Activated naive CD8-positive, alpha-beta T cell treated with anti-CD3 and anti-CD28 coated beads, Interleukin-2, amount 50 U/mL, for 24 hours (primary cell): ENCODE measurements around the gene SLC19A3.
"Not testable (repeated sequence)": the region's sequence is repeated elsewhere in the genome, so short reads cannot be mapped to it uniquely, and the experiment has no call there.

Source experiments
- ATAC-seq: fragments of 150-1000 bp; cut with Tn5 transposase; one replicate; pipeline ENCODE4 v1.10.0; 2021
- DNase-seq: peaks from one replicate; pipeline ENCODE4 v3.0.0; 2021
- H3K27ac Mint-ChIP-seq: one replicate; pipeline ENCODE4 v1.8.0; 2021; ENCODE audit warnings: mild to moderate bottlenecking, mixed read lengths
- H3K27me3 Mint-ChIP-seq: one replicate; pipeline ENCODE4 v1.8.0; 2021; ENCODE audit warnings: mixed read lengths
- H3K36me3 Mint-ChIP-seq: one replicate; pipeline ENCODE4 v1.8.0; 2021; ENCODE audit warnings: low read depth, mixed read lengths
- H3K4me1 Mint-ChIP-seq: one replicate; pipeline ENCODE4 v1.8.0; 2021; ENCODE audit warnings: mixed read lengths
- H3K4me3 Mint-ChIP-seq: one replicate; pipeline ENCODE4 v1.8.0; 2021; ENCODE audit warnings: mild to moderate bottlenecking, moderate library complexity, mixed read lengths
- H3K9me3 Mint-ChIP-seq: one replicate; pipeline ENCODE4 v1.8.0; 2021; ENCODE audit warnings: mixed read lengths

SLC19A3 gene

GRCh38 chr2:227671170-227671905 lies 46.5 kb downstream of the SLC19A3 start:
- no peak for DNase-seq
- H3K27ac Mint-ChIP-seq, result no peak overlapping the region
- no peak for ATAC-seq
- no peak overlapping the region for H3K4me3 Mint-ChIP-seq
- peaks cover 7% of the 10 kb centered on the region for H3K27me3 Mint-ChIP-seq
- H3K36me3 Mint-ChIP-seq, result no peaks in the 10 kb centered on the region
- no peaks in the 10 kb centered on the region for H3K9me3 Mint-ChIP-seq
- no peaks in the 10 kb centered on the region for H3K4me1 Mint-ChIP-seq

DNA sequence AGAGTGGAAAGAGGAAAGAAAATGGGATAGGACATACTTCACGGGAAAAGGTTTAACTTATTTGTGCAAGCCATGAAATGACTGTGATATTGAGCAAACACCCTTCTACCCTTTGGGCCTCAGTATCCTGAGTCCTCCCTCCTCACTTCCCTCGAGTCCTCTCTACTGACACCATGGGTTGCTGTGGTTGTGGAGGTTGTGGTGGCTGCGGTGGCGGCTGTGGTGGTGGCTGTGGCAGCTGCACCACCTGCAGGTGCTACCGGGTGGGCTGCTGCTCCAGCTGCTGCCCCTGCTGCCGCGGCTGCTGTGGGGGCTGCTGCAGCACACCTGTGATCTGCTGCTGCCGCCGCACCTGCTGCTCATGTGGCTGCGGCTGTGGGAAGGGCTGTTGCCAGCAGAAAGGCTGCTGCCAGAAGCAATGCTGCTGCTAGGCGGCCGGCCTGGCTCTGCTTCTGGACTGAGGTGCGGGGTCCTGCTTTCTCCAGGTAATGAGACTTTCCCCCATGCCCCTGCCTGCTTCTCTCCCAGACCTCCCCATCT lies 51.1 kb downstream of the SLC19A3 start, which contains the start of gene SCYGR5:
TSS of gene SCYGR5 (plus strand) at position 174 of the 540 bp plus-strand sequence. CDS start at position 174, 0 bp downstream.
- not testable (repeated sequence) for DNase-seq

DNA sequence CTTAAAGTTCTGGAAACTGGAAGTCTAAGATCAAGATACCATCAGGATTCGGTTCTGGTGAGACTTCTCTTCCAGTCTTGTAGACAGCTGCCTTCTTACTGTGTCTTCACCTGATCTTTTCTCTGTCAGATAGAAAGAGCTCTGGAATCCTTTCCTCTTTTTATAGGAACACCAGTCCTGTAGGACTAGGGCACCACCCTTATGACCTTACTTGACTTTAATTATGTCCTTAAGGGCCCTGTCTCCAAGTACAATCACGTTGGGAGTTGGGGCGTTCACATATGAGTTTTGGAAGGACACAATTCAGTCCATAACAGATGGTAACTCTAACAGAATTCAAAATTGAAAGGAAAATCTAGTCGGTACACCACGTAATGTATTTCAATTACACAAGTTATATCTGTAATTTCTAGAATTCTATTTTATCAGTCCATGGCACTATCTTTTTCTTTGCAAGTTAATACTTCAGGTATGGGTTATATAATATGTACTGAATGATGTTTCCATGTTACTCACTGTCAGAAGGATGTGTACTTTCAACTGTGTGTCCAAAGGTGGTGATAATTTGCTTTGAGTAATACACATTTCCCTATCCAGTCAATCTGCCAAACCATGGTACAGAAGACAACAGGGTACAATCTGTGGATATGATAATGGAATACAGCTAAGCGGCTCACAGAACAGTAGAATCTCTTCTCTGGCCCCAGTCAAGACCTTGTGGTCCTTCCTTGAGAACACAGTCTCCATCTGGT lies 52.5 kb downstream of the SLC19A3 start:
- H3K4me3 Mint-ChIP-seq, result no peak overlapping the region

More for the DNA sequence above, 51.1 kb downstream of the SLC19A3 start, which contains the start of gene SCYGR5:
- H3K27ac Mint-ChIP-seq, H3K4me3 Mint-ChIP-seq, H3K27me3 Mint-ChIP-seq, H3K36me3 Mint-ChIP-seq, ATAC-seq, H3K4me1 Mint-ChIP-seq, H3K9me3 Mint-ChIP-seq: not testable (repeated sequence)

DNA sequence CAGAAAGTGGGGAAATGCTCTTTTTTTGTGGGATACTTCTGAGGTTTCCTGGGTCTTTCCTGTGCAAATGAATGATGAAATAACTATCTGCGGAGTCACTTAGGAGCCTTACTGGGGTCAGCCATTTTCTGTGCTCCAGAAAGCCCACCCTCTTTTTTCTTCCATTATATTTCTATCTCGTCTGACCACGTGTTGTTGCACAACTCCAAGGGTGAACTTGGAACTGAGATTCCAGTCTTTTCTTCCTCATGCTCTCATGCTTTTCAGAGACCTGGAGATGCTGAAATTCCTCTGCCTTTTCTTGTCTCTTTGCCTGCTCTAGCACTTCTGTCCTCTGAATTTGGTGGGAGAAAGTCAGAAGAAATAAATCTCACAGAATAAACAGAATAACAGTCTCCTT lies 56.0 kb downstream of the SLC19A3 start:
- no peaks in the 10 kb centered on the region for H3K9me3 Mint-ChIP-seq
- H3K27me3 Mint-ChIP-seq, result peaks cover 3% of the 10 kb centered on the region
- H3K4me3 Mint-ChIP-seq, result no peak overlapping the region
- H3K4me1 Mint-ChIP-seq, result no peaks in the 10 kb centered on the region
- no peak for DNase-seq
- H3K36me3 Mint-ChIP-seq, result no peaks in the 10 kb centered on the region
- no peak overlapping the region for H3K27ac Mint-ChIP-seq
- no peak for ATAC-seq

More for the DNA sequence above, 52.5 kb downstream of the SLC19A3 start:
- DNase-seq (no peak), ATAC-seq (no peak)
- Mint-ChIP-seq H3K4me1 (no peaks in the 10 kb centered on the region), H3K36me3 (no peaks in the 10 kb centered on the region), H3K27me3 (peaks cover 6% of the 10 kb centered on the region), H3K27ac (no peak overlapping the region), H3K9me3 (no peaks in the 10 kb centered on the region)

GRCh38 chr2:227661025-227661649 lies 56.7 kb downstream of the SLC19A3 start:
- Mint-ChIP-seq H3K36me3 (no peaks in the 10 kb centered on the region), H3K27ac (no peak overlapping the region), H3K4me3 (no peak overlapping the region), H3K9me3 (no peaks in the 10 kb centered on the region), H3K4me1 (no peaks in the 10 kb centered on the region), H3K27me3 (peaks cover 3% of the 10 kb centered on the region)
- DNase-seq, result no peak
- no peak for ATAC-seq

GRCh38 chr2:227657199-227657845 lies 60.5 kb downstream of the SLC19A3 start:
- ATAC-seq (no peak), DNase-seq (no peak)
- H3K4me1 Mint-ChIP-seq, result peaks cover 2% of the 10 kb centered on the region
- H3K27ac Mint-ChIP-seq, result no peak overlapping the region
- H3K36me3 Mint-ChIP-seq, result no peaks in the 10 kb centered on the region
- no peak overlapping the region for H3K4me3 Mint-ChIP-seq
- no peaks in the 10 kb centered on the region for H3K9me3 Mint-ChIP-seq
- peaks cover 5% of the 10 kb centered on the region for H3K27me3 Mint-ChIP-seq

GRCh38 chr2:227655454-227655853 lies 62.4 kb downstream of the SLC19A3 start:
- DNase-seq (no peak), ATAC-seq (peak; percentile 76)
- peaks cover 2% of the 10 kb centered on the region for H3K4me1 Mint-ChIP-seq
- no peaks in the 10 kb centered on the region for H3K36me3 Mint-ChIP-seq
- H3K27me3 Mint-ChIP-seq, result peaks cover 5% of the 10 kb centered on the region
- no peaks in the 10 kb centered on the region for H3K9me3 Mint-ChIP-seq
- H3K27ac Mint-ChIP-seq, result no peak overlapping the region
- H3K4me3 Mint-ChIP-seq, result no peak overlapping the region

GRCh38 chr2:227654426-227654825 lies 63.4 kb downstream of the SLC19A3 start:
- Mint-ChIP-seq H3K27ac (no peak overlapping the region), H3K27me3 (peaks cover 5% of the 10 kb centered on the region), H3K36me3 (no peaks in the 10 kb centered on the region), H3K9me3 (no peaks in the 10 kb centered on the region), H3K4me1 (peaks cover 2% of the 10 kb centered on the region), H3K4me3 (no peak overlapping the region)
- DNase-seq, result no peak
- ATAC-seq, result no peak

DNA sequence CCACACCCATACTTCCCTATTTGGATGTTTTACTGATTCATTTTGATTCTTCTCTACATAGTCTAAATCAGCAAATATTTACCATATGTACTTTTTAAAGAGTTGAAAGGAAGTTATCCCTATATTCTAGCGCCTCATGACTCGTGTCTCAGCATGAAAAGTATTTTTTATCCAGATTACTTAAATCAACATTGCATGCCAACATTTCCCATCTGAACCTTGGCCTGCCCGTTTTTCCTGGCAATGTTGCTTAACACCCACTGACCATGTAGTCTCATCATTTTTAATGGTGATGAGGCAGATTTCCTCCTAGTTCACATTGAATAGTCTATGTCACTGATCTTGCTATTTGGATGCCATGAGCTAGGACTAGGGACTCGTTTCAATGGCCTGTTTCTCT lies 64.4 kb downstream of the SLC19A3 start:
- Mint-ChIP-seq H3K9me3 (no peaks in the 10 kb centered on the region), H3K27ac (no peak overlapping the region), H3K27me3 (peaks cover 5% of the 10 kb centered on the region), H3K36me3 (no peaks in the 10 kb centered on the region), H3K4me3 (no peak overlapping the region), H3K4me1 (peaks cover 2% of the 10 kb centered on the region)
- DNase-seq (no peak), ATAC-seq (no peak)

DNA sequence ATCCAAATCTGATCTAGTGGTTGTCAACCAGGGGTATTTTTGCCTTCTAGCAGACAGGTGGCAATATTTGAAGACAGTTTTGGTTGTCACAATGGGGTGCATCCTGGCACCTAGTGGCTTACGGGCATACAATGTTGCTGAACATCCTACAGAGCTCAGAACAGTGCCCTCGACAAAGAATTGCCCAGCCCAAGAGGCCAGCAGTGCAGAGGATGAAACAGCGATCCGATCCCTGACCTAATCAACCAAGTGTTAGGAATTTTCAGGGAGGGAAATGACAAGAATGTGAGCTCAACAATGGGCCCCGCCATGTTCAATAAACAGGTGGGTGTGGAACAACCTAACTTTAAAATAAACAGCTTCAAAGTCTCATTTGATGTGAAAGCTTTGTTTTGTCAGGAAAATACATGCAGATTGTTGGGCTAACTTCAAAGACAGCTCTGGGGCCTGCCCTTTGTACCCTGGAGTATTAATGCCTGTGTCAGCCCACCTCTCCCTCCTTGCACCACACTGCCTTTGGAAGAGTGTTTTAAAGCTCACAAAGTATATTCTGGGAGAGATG lies 73.8 kb downstream of the SLC19A3 start:
- no peak for ATAC-seq

GRCh38 chr2:227642656-227643055 lies 75.2 kb downstream of the SLC19A3 start:
- no peak overlapping the region for H3K27ac Mint-ChIP-seq
- no peak overlapping the region for H3K4me3 Mint-ChIP-seq
- DNase-seq (no peak), ATAC-seq (no peak)
- H3K9me3 Mint-ChIP-seq, result no peaks in the 10 kb centered on the region
- no peaks in the 10 kb centered on the region for H3K36me3 Mint-ChIP-seq
- no peaks in the 10 kb centered on the region for H3K4me1 Mint-ChIP-seq
- H3K27me3 Mint-ChIP-seq, result peaks cover 2% of the 10 kb centered on the region

More for the DNA sequence above, 73.8 kb downstream of the SLC19A3 start:
- H3K4me1 Mint-ChIP-seq, result no peaks in the 10 kb centered on the region
- H3K27me3 Mint-ChIP-seq, result peaks cover 6% of the 10 kb centered on the region
- H3K4me3 Mint-ChIP-seq, result no peak overlapping the region
- H3K9me3 Mint-ChIP-seq, result no peaks in the 10 kb centered on the region
- no peak for DNase-seq
- no peaks in the 10 kb centered on the region for H3K36me3 Mint-ChIP-seq
- H3K27ac Mint-ChIP-seq, result no peak overlapping the region

- no peaks in the 10 kb centered on the region for H3K4me1 Mint-ChIP-seq
- no peaks in the 10 kb centered on the region for H3K36me3 Mint-ChIP-seq
- no peak overlapping the region for H3K4me3 Mint-ChIP-seq
Observed at GRCh38 chr2:227634201-227634600, 83.6 kb downstream of the SLC19A3 start.

More at GRCh38 chr2:227634201-227634600, 83.6 kb downstream of the SLC19A3 start:
- Mint-ChIP-seq H3K27me3 (peaks cover 14% of the 10 kb centered on the region), H3K27ac (no peak overlapping the region), H3K9me3 (no peaks in the 10 kb centered on the region)
- DNase-seq (no peak), ATAC-seq (no peak)
